Lower leg skin (tissue), 4 donors: ENCODE measurements around the gene GDPD5. TPM values are rescaled to one million over a fixed set of nuclear protein-coding genes. Genes with fewer than 3 reads are reported as not detected.

ENCODE experiments used
- DNase-seq, 2 donors: peaks; one replicate each; pipeline ENCODE4 v3.0.0-alpha.2; 2019; ENCODE audit warnings: low spot score in 2 of 2
- H3K4me3 ChIP-seq: fragments of 200-600 bp; sonication (generic); 2 replicates; pipeline ENCODE4 v1.5.1; 2017; ENCODE audit warnings: mild to moderate bottlenecking, low read depth; ENCODE audit not compliant: poor library complexity, severe bottlenecking
- CTCF ChIP-seq, 3 donors: fragments of 450-650 bp; IDR thresholded peaks; one replicate each; pipeline ENCODE4 v1.5.1; 2016; ENCODE audit warnings: antibody characterized with exemption in 3 of 3, mild to moderate bottlenecking in 3 of 3, moderate library complexity in 2 of 3
- POLR2A ChIP-seq, 2 donors: fragments of 450-650 bp; IDR thresholded peaks; one replicate each; pipeline ENCODE4 v1.6.1; 2016 to 2017; ENCODE audit warnings: antibody characterized with exemption in 2 of 2, mild to moderate bottlenecking in 1 of 2, moderate library complexity in 1 of 2
- WGBS, 2 donors: methylation state at CpG; one replicate each; pipeline ENCODE4 v1.1.5; 2018; 5-methylcytosine and 5-hydroxymethylcytosine counted together
- intact Hi-C: fragments of 100-400 bp; cut with DNase I; formaldehyde crosslinking; loops from one replicate; pipeline ENCODE4 v1.15.0; 2023; ENCODE audit warnings: low total_unique reads
- total RNA-seq, 4 donors: library from RNA; depleted of rRNA; stranded (reverse); fragments of >200 nt; gene quantifications; one replicate each; pipeline ENCODE4 v1.1.0, GENCODE V29; 2016

GDPD5 gene
- total RNA-seq, 4 donors from 2014 or later = 3.9 to 8.5 (median 5.2) TPM

- no peak for TF ChIP-seq POLR2A (IDR thresholded peaks at IDR 0.05)
- TF ChIP-seq CTCF (IDR thresholded peaks at IDR 0.05) = no peak
- DNase-seq = no peak
- WGBS, 2 donors = 68% methylated on average over 1 of the region's 1 CpG
- H3K4me3 ChIP-seq = no peak overlapping the region
- intact Hi-C loops = loop anchor here (2.0 to 5.0 kb wide), 2 partner anchors 89 to 147 kb away; no protein-coding TSS in a partner anchor
Observed at GRCh38 chr11:75533896-75534258, 8.1 kb upstream of the GDPD5 start.

- peak in 1 of 3 donors; percentile 45 for TF ChIP-seq CTCF (IDR thresholded peaks at IDR 0.05)
- no peak for TF ChIP-seq POLR2A (IDR thresholded peaks at IDR 0.05)
- intact Hi-C loops = loop anchor here (2.0 to 5.0 kb wide), 2 partner anchors 88 to 145 kb away; no protein-coding TSS in a partner anchor
- WGBS, 2 donors = 37 to 41% methylated on average over 7 of the region's 7 CpGs
- DNase-seq = peak; percentile 51 to 92
- H3K4me3 ChIP-seq = no peak overlapping the region
Observed at GRCh38 chr11:75532200-75533048, 6.7 kb upstream of the GDPD5 start.

GRCh38 chr11:75531325-75531724 is 5.6 kb upstream of the GDPD5 start:
- H3K4me3 ChIP-seq = no peak overlapping the region
- WGBS, 2 donors = 70 to 73% methylated on average over 4 of the region's 4 CpGs
- TF ChIP-seq CTCF (IDR thresholded peaks at IDR 0.05) = no peak
- TF ChIP-seq POLR2A (IDR thresholded peaks at IDR 0.05) = no peak
- intact Hi-C loops = loop anchor here (5.0 kb wide), 1 partner anchor 144 kb away; no protein-coding TSS in a partner anchor
- DNase-seq = no peak

GRCh38 chr11:75530577-75530976 is 4.8 kb upstream of the GDPD5 start:
- TF ChIP-seq POLR2A (IDR thresholded peaks at IDR 0.05) = no peak
- no peak for TF ChIP-seq CTCF (IDR thresholded peaks at IDR 0.05)
- no peak for DNase-seq
- H3K4me3 ChIP-seq = no peak overlapping the region
- WGBS, 2 donors = 57 to 64% methylated on average over 3 of the region's 3 CpGs
- intact Hi-C loops = loop anchor here (5.0 kb wide), 1 partner anchor 143 kb away; no protein-coding TSS in a partner anchor

GRCh38 chr11:75527938-75528735 is 2.4 kb upstream of the GDPD5 start:
- intact Hi-C loops = no loop called here
- no peak overlapping the region for H3K4me3 ChIP-seq
- TF ChIP-seq POLR2A (IDR thresholded peaks at IDR 0.05) (no peak), CTCF (IDR thresholded peaks at IDR 0.05) (no peak)
- no peak for DNase-seq
- 61 to 66% methylated on average over 10 of the region's 10 CpGs for WGBS, 2 donors
